DMS 273 treated with DMSO at 0.1 percent for 48 hours (cell line): Measurements from ENCODE around the gene CTXND2.
"Not testable (repeated sequence)": the region's sequence is repeated elsewhere in the genome, so short reads cannot be mapped to it uniquely, and the experiment has no call there.

Source experiments
- DNase-seq: peaks from one replicate; lab custom pipeline; 2025; lab: John Stamatoyannopoulos, UW

Gene CTXND2

GRCh38 chr1:150887018-150887417 lies at the start of gene CTXND2:
TSS of gene CTXND2 (plus strand) at chr1:150887136. CDS start at chr1:150912315, 25,179 bp downstream.
- no peak for DNase-seq

- DNase-seq, result not testable (repeated sequence)
Measured at GRCh38 chr1:150840850-150841249, 46.1 kb upstream of the CTXND2 start.

- DNase-seq, result no peak
Measured at GRCh38 chr1:150841626-150842025, 45.3 kb upstream of the CTXND2 start.

- DNase-seq, result no peak
Measured at GRCh38 chr1:150842343-150842742, 44.6 kb upstream of the CTXND2 start.

- no peak for DNase-seq
Measured at GRCh38 chr1:150842964-150843363, 44.0 kb upstream of the CTXND2 start.

GRCh38 chr1:150843474-150843873 lies 43.5 kb upstream of the CTXND2 start:
- no peak for DNase-seq

- no peak for DNase-seq
Measured at GRCh38 chr1:150846473-150847146, 40.3 kb upstream of the CTXND2 start.

- not testable (repeated sequence) for DNase-seq
Measured at GRCh38 chr1:150850801-150851362, 36.1 kb upstream of the CTXND2 start.

GRCh38 chr1:150852734-150853133 lies 34.2 kb upstream of the CTXND2 start:
- not testable (repeated sequence) for DNase-seq

GRCh38 chr1:150863724-150864123 lies 23.2 kb upstream of the CTXND2 start:
- no peak for DNase-seq

GRCh38 chr1:150864200-150864599 lies 22.7 kb upstream of the CTXND2 start:
- not testable (repeated sequence) for DNase-seq

GRCh38 chr1:150869683-150870082 lies 17.3 kb upstream of the CTXND2 start:
- DNase-seq, result no peak

GRCh38 chr1:150872572-150872971 lies 14.4 kb upstream of the CTXND2 start:
- no peak for DNase-seq

- no peak for DNase-seq
Measured at GRCh38 chr1:150873521-150873920, 13.4 kb upstream of the CTXND2 start.

GRCh38 chr1:150874455-150875196 lies 12.3 kb upstream of the CTXND2 start:
- DNase-seq, result no peak

GRCh38 chr1:150875197-150876118 lies 11.5 kb upstream of the CTXND2 start:
- DNase-seq, result peak; percentile 99

- peak; percentile 100 for DNase-seq
Measured at GRCh38 chr1:150876119-150876454, 10.8 kb upstream of the CTXND2 start.

- not testable (repeated sequence) for DNase-seq
Measured at GRCh38 chr1:150878931-150879330, 8.0 kb upstream of the CTXND2 start.

- DNase-seq, result no peak
Measured at GRCh38 chr1:150881331-150882070, 5.4 kb upstream of the CTXND2 start.

GRCh38 chr1:150883121-150883520 lies 3.8 kb upstream of the CTXND2 start:
- DNase-seq, result not testable (repeated sequence)

- no peak for DNase-seq
Measured at GRCh38 chr1:150888727-150889126, 1.8 kb downstream of the CTXND2 start.
